ENCODE data around the gene KCTD1.

The KCTD1 gene

DNA sequence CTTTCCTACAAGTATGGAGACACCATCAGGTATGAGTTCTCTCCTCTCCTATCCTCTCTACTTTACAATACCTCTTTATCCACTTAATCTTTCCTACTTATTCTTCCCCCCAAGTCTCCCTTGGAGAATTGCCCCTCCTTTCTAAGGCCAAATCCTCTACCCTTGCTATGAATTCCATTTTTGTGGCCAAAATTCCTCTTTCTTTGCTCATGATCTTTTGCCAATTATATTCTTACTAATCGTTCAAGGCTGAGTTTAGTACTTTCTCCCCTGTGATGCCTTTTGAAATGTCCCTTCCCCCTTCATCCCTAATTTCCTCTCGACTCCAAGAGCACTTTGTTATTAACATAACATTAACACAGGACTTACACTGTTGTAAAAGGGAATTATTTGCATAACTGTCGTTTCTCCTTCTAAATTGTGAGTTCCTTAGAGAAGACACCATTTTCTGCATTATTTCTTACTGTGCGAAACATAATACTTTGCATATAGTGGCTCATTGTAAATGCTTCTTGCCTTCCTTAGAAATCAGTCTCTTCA, 133.4 kb downstream of the KCTD1 start:
- TF ChIP-seq JUND (IDR thresholded peaks at IDR 0.05; ENCODE audit: low read depth) = no peak
- DNase-seq (ENCODE audit: low read depth in 1 of 2, low spot score in 1 of 2) = no peak
- in situ Hi-C loops (cut with HindIII; ENCODE audit: low pct_unique_long_range_greater_than_20kb, low sequenced_read_pairs) = no loop called here

DNA sequence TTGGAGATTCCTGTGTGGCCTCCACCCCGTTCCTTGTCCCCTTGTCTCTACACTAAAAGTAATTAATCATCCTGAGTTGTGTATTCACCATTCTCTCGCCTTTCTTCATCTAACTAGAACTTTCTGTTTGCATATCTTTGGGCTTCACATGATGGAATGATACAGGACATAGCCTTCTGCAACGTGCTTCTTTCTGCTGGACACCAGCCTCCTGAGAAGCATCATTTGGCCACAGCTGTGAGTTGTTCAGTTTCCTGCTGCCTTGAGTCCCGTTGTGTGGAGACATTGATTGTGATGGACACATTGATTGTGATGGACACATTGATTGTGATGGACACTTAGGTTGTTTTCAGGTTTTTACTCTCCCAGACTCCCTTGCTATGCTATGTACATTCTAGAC, 139.3 kb downstream of the KCTD1 start:
- no peak for DNase-seq (ENCODE audit: low read depth in 1 of 2, low spot score in 1 of 2)
- in situ Hi-C loops (cut with HindIII; ENCODE audit: low pct_unique_long_range_greater_than_20kb, low sequenced_read_pairs) = no loop called here
- no peak for TF ChIP-seq JUND (IDR thresholded peaks at IDR 0.05; ENCODE audit: low read depth)

DNA sequence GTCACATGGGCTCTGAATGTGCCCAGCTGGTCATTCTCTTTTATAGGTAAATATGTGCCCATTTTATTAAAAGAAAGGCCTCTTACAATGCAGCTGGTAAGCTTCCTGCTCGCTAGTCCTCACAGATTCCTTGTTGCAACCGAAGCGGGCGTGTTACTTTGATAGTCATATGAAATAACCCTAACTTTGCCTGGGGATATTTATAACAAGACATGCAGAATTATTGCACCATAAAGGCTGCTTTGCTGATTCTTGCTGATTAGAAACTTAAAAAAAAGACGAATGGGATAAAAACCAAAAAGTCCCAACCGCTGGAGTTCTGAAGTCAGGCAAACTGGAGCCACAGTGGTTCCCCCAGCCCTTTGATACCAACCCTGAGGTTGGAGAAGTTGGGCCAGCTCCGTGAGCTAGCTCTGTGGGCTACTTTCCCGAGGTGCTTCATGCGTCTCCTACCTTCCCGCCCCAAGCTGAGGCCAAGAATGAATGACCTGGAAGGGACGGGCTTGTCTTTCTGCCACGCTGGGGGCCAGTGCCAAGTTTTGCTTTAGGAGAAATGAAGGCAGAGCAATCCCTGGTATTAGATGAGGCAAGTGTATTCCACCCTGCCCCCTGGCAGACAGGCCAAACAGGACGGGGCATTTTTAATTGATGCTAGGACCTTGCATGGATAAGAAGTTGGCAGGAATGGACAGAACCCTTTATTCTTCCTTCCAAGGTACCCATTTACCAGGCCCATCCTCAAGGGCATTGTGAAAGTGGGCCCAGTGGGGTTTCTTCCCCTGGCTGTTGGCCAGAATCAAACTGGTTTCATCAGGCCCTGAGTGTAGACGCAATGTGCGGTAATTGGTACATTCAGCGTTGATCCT, 140.4 kb downstream of the KCTD1 start:
- TF ChIP-seq JUND (IDR thresholded peaks at IDR 0.05; ENCODE audit: low read depth) = no peak
- DNase-seq (ENCODE audit: low read depth in 1 of 2, low spot score in 1 of 2) = no peak
- in situ Hi-C loops (cut with HindIII; ENCODE audit: low pct_unique_long_range_greater_than_20kb, low sequenced_read_pairs) = no loop called here

DNA sequence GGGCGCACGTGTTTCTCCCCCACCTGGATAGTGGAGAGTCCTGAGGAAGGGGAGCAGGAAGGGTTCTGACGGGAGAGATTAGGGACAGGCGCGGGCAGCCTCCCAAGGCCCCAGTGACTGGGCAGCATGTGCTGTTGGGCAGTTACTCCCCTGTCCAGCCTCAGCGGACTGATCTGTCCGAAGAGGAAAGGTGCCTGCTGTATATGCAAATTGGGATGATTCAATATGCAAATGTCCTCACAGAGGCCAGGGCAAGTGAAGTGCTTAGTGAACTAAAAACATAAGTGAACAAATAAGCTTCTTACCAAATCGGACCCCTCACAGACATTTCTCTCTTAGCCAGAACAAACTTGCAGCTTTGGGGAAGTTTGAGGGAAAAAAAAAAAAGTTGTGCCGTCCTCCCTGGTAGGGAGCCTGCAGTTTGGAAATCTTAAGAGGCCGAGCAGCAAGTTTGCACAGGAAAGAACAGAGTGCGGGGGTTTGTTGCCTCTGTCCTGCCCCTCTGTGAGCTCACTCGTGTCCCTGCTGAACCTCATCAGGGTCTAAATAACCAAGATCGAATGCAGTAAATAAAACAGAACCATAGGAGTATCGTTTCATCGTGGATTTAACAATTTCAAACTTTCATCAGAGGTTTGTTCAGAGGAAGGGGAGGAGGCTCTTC, 141.4 kb downstream of the KCTD1 start:
- no peak for TF ChIP-seq JUND (IDR thresholded peaks at IDR 0.05; ENCODE audit: low read depth)
- in situ Hi-C loops (cut with HindIII; ENCODE audit: low pct_unique_long_range_greater_than_20kb, low sequenced_read_pairs) = no loop called here
- peak in 1 of 2 experiments; percentile 3 for DNase-seq (ENCODE audit: low read depth in 1 of 2, low spot score in 1 of 2)

DNA sequence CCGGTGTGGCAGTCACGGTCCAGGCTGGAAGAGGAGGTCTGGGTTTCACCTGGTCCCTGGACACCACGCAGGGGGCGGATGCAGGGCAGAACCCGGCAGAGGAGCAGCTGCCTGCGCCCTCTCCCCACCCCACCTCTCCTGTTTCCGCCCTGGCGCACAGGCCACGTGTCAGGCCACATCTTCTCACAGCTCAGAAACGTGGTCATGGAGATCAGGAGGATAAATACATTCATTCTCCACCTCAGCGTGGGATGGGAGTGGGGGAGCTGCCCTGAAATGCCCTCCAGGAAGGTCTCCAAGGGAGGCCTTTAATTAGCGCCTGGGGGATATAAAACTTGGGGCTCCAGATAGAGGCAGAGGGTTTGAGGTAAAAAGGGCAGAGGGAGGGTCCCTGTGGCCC, 142.0 kb downstream of the KCTD1 start:
- in situ Hi-C loops (cut with HindIII; ENCODE audit: low pct_unique_long_range_greater_than_20kb, low sequenced_read_pairs) = no loop called here
- DNase-seq (ENCODE audit: low read depth in 1 of 2, low spot score in 1 of 2) = no peak
- no peak for TF ChIP-seq JUND (IDR thresholded peaks at IDR 0.05; ENCODE audit: low read depth)

DNA sequence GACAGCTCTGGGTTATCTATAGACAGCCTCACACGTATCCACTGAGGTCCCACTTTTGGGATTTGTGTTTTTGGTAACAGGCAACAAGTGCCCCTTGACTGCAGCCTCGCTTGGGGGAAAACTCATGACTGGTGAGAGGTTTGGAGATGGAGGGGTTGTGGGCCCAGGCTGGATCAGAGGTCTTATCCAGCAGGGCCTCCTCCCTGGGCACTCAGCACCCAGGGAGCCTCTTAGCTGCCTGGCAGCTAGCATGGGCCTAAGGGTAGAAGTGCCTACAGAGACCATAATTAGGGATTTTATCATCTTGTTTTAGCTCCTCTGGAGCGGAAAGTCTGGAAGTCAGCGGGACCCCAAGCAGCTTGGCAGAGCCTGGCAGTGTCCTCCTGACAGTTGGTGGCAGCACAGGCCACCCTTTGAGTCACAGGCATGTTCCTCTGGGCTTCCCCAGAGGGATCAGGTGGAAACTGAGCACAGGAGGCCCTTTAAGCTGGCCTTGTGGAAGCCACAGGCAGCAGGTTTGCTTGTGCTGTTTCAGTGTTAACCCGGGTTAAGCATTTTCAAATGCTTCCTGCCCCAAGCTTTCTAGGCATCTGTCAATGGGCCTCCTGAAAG, 143.1 kb downstream of the KCTD1 start:
- no peak for TF ChIP-seq JUND (IDR thresholded peaks at IDR 0.05; ENCODE audit: low read depth)
- in situ Hi-C loops (cut with HindIII; ENCODE audit: low pct_unique_long_range_greater_than_20kb, low sequenced_read_pairs) = no loop called here
- DNase-seq (ENCODE audit: low read depth in 1 of 2, low spot score in 1 of 2) = peak; percentile 35 to 66

Measured in T47D (cell line).